GM23338 (cell line): ENCODE data around the gene POLR3K.
"Not testable (repeated sequence)": the region's sequence is repeated elsewhere in the genome, so short reads cannot be mapped to it uniquely, and the experiment has no call there.

Source experiments
- EZH2phosphoT487 ChIP-seq: fragments of 200-600 bp; sonication (generic); IDR thresholded peaks from one replicate; pipeline ENCODE4 v1.8.1; 2018; ENCODE audit warnings: antibody characterized with exemption; ENCODE audit not compliant: unreplicated experiment
- POLR2AphosphoS5 ChIP-seq: IDR thresholded peaks from 2 replicates; pipeline ENCODE4 v1.6.1; 2016; ENCODE audit warnings: antibody characterized with exemption, low read depth
- TF ChIP-seq, protein P1 (sequence below), 2 experiments: fragments of 200-600 bp in 1 of 2; sonication (generic) in 1 of 2; conservative IDR thresholded peaks; 2 replicates each; pipeline versions ENCODE4 v1.5.1 to v1.6.1; 2016 to 2017; ENCODE audit warnings: antibody characterized with exemption in 2 of 2, low read depth in 2 of 2, mild to moderate bottlenecking in 2 of 2, moderate library complexity in 1 of 2

DNA sequence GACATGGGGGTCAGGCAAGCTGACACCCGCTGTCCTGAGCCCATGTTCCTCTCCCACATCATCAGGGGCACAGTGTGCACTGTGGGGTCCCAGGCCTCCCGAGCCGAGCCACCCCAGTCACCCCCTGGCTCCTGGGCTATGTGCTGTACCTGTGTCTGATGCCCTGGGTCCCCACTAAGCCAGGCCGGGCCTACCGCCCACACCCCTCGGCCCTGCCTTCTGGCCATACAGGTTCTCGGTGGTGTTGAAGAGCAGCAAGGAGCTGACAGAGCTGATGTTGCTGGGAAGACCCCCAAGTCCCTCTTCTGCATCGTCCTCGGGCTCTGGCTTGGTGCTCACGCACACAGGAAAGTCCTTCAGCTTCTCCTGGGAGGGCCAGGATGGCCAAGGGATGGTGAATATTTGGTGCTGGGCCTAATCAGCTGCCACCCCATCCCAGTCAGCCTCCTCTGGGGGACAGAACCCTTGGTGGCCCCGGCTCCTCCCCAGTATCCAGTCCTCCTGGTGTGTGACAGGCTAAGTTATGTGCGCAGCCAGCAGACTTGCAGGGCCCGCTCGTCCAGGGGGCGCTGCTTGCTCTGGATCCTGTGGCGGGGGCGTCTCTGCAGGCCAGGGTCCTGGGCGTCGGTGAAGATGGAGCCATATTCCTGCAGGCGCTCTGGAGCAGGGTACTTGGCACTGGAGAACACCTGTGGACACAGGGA, 36.2 kb downstream of the POLR3K start:
- TF ChIP-seq, protein P1, sequence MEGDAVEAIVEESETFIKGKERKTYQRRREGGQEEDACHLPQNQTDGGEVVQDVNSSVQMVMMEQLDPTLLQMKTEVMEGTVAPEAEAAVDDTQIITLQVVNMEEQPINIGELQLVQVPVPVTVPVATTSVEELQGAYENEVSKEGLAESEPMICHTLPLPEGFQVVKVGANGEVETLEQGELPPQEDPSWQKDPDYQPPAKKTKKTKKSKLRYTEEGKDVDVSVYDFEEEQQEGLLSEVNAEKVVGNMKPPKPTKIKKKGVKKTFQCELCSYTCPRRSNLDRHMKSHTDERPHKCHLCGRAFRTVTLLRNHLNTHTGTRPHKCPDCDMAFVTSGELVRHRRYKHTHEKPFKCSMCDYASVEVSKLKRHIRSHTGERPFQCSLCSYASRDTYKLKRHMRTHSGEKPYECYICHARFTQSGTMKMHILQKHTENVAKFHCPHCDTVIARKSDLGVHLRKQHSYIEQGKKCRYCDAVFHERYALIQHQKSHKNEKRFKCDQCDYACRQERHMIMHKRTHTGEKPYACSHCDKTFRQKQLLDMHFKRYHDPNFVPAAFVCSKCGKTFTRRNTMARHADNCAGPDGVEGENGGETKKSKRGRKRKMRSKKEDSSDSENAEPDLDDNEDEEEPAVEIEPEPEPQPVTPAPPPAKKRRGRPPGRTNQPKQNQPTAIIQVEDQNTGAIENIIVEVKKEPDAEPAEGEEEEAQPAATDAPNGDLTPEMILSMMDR (conservative IDR thresholded peaks at IDR 0.05; ENCODE audit: low read depth in 2 of 2): peak in 1 of 2 experiments; percentile 31; a peak in 1 of 4 replicates
- TF ChIP-seq POLR2AphosphoS5, EZH2phosphoT487: not testable (repeated sequence)
